ENCODE results near the gene WDR31.
"Not testable (repeated sequence)": the region's sequence is repeated elsewhere in the genome, so short reads cannot be mapped to it uniquely, and the experiment has no call there.

WDR31 gene

DNA sequence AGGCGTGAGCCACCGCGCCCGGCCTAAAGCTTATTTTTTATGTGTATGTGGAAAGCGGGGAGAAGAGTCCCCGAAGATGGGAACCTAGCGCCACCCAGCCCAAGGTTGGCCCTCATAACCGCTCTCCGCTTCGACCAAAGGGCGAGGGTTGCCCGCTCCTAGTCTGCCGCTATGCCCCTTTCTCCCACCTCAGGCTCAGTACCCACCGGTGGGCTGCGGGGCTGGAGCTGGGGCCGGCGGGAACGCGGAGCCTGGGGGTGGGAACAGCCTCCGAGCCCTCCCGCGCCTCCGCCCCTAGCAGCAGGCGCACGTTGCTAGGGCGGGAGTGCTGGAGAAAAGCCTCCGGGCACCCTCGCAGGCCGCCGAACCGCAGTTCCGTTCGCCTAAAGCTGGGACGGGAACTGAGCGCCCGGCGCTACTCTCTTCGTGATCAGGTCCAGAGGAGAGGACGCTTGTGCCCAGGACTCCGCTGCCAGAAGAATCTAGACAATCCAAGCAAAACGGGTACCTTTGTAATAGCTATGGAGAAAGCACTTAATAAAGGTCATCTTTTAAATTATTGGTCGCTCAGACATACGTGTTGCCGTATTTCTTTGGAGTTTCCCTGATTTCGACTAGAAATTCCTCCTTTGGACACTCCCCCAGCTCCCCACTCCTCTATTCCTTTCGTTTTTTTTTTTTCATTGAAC lies at the start of gene WDR31:
Gene WDR31 (minus strand): TSS at position 265 of the 689 bp plus-strand sequence. CDS start 8,253 bp downstream, outside the sequence.
- DNase-seq (ENCODE audit: low spot score), result peak; percentile 93

DNA sequence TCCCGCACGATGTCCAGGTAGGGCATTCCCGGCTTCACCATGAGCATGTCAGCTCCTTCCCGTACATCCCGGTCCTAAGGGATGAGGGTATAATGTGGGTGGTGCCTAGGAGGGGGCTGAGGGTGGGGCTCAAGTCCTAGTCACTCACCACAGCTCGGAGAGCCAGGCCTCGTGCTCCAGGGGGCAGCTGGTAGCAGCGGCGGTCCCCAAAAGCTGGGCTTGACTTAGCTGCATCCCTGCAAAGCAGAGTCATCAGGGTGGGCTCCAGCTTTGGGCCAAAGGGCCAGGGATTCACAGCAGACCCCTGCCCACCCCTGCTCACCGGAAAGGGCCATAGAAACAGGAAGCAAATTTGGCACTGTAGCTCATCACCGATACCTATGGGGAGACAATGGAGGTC lies 49.4 kb upstream of the WDR31 start:
- no peak for DNase-seq (ENCODE audit: low spot score)

DNA sequence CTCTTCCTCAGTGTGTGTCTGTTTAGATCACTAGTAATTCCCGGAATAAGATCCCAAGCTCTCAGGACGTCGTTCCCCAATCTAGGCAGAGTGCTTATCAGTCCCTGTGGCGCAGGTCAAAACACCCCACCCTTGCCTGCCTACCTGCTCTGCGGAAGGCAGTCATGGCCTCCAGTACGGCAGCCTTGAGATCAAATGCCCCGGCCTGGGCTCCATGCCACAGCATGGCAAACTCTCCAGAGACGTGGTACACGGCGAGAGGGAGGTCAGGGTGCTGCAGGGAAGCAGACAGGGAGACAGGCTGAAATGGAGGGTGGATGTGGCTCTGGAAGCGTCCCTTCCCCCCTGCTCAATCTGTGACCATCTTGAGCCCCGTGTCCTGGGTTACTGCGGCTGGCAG lies 48.8 kb upstream of the WDR31 start:
- DNase-seq (ENCODE audit: low spot score), result no peak

DNA sequence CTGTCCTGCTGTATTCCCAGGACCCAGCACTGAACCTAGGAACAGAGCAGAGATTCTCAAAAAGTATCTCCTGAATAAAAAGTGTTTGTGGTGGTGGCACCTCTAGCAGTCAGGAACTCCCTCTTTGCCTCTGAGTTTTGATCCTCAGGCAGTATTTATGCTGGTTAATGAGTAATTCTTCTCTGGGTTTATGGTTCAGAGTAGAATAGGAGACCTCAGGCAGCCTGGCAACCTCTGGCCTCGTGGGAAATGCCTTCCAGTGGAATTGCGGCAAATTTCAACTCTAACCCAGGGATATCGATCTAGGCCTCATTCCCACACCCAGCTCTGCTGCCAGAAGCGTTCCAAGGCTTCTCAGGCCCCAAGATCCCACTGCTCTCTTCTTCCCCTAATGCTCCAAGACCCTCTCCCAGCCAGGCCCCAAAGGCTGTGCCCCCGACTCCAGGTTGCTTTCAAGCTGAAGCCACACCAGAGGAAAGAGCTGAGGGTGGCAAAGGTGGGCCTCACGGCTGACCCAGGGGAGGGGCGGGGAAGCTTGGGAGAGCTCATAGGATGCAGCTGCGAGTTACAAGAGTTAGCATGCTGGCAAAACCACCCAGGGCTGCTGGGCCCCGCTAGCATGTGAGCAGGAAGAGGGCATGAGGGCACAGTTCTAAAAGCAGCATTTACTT lies 47.6 kb upstream of the WDR31 start:
- DNase-seq (ENCODE audit: low spot score), result no peak

DNA sequence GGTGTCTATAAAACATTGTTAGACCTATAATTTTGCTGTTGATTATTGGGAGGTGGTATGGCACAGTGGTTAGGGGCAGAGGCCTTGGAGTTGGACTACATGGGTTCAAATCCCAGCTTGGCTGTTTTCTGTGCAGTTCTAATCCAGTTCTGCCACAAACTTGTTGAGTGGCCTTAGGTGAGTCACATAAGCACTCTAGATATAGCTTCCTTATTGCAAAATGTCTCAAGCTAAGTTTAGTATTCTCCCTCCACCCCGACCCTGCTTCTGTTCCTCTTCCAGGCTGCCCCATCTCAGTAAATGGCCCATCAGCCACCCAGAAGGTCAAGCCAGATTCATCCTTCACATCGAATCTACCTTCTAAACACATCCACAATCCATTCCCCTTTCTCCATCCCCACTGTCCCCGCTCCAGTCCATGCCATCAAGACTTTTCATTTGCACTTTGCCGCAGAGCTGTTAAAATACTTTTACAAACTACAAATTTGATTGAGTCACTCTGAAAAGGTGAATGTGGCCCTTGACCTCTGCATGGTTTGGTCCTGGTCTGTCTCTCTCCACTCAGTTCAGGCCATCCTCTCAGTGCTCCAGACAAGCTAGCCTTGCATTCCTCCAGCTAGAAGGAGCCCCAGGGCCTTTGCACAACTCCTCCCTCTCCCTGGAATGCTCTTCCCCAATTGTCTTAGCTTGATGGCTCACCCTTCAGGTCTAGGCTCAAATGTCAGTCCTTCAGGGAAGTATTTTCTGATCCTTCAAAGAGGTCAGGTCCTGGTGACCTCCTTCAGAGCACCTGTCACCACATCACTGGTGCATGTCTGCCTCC lies 46.7 kb upstream of the WDR31 start:
- DNase-seq (ENCODE audit: low spot score), result no peak

DNA sequence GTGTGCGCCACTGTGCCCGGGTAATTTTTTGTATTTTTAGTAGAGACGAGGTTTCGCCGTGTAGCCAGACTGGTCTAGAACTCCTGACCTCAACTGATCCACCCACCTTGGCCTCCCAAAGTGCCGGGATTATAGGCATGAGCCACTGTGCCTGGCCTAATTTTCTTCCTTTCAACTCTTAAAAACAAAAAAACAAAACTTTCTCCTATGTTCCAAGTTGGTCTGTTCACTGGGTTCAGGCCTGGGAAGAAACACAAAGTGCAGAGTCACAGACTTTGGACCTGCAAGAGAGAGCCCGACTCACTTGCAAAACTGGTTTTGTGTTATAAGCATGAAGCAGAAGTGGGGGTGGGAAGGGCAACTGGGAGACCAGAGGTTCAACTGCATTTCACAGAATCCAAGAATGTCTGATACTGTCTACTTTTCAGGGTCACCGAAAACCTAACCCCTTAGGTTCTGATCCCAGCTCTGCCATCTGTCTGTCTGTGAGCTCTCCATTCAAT lies 41.9 kb upstream of the WDR31 start:
- no peak for DNase-seq (ENCODE audit: low spot score)

DNA sequence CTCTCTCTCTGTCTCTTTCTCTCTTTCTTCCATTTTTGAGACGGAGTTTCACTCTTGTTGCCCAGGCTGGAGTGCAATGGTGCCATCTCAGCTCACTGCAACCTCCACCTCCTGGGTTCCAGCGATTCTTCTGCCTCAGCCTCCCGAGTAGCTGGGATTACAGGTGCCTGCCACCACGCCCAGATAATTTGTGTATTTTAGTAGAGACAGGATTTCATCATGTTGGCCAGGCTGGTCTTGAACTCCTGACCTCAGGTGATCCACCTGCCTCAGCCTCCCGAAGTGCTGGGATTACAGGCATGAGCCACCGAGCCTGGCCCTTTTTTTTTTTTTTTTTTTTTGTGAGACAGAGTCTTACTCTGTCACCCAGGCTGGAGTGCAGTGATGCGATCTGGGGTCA lies 41.4 kb upstream of the WDR31 start:
- DNase-seq (ENCODE audit: low spot score), result not testable (repeated sequence)

DNA sequence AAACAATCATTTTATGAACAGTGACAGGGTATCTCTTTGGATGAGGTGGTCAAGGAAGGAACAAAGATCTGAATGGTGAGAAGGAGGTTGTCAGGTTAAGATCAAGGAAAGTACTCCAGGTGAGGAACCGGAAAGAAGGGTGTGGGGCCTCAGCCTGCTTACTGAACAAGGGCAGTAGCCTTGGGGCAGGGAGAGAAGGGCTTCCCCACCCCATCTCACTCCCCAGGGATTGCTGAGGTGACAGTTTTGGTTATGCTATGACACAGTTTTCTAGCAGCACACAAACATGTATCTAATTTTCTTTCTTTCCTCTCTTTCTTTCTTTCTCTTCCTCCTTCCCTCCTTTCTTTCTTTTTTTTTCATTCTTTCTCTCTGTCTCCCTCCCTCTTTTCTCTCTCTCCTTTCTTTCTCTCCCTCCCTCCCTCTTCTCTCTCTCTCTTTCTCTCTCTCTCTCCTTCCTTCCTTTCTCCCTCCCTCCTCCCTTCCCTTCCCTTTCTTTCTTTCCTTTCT lies 40.8 kb upstream of the WDR31 start:
- DNase-seq (ENCODE audit: low spot score), result no peak

DNA sequence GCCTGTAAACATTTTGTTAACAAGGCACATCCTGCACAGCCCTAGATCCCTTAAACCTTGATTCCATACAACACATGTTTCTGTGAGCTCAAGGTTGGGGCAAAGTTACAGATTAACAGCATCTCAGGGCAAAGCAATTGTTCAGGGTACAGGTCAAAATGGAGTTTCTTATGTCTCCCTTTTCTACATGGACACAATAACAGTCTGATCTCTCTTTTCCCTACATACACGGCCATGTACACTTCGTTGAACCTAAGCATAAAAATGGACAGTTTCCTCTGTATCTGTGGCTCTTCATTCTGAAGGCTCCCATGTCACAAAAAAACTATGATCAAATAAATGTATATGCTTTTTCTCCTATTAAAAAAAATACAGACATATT lies 39.7 kb upstream of the WDR31 start:
- DNase-seq (ENCODE audit: low spot score), result not testable (repeated sequence)

DNA sequence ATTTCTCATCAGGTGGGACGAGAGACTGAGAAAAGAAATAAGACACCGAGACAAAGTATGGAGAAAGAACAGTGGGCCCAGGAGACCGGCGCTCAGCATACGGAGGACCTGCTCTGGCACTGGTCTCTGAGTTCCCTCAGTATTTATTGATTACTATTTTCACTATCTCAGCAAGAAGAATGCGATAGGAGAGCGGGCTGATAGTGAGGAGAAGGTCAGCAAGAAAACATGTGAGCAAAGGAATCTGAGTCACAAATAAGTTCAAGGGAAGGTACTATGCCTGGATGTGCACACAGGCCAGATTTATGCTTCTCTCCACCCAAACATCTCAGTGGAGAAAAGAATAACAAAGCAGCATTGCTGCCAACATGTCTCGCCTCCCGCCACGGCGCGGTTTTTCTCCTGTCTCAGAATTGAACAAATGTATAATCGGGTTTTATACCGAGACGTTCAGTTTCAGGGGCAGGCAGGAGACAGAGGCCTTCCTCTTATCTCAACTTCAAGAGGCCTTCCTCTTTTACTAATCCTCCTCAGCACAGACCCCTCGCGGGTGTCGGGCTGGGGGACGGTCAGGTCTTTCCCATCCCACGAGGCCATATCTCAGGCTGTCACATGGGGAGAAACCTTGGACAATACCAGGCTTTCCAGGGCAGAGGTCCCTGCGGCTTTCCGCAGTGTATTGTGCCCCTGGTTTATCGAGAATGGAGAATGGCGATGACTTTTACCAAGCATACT lies 39.2 kb upstream of the WDR31 start:
- DNase-seq (ENCODE audit: low spot score), result not testable (repeated sequence)

DNA sequence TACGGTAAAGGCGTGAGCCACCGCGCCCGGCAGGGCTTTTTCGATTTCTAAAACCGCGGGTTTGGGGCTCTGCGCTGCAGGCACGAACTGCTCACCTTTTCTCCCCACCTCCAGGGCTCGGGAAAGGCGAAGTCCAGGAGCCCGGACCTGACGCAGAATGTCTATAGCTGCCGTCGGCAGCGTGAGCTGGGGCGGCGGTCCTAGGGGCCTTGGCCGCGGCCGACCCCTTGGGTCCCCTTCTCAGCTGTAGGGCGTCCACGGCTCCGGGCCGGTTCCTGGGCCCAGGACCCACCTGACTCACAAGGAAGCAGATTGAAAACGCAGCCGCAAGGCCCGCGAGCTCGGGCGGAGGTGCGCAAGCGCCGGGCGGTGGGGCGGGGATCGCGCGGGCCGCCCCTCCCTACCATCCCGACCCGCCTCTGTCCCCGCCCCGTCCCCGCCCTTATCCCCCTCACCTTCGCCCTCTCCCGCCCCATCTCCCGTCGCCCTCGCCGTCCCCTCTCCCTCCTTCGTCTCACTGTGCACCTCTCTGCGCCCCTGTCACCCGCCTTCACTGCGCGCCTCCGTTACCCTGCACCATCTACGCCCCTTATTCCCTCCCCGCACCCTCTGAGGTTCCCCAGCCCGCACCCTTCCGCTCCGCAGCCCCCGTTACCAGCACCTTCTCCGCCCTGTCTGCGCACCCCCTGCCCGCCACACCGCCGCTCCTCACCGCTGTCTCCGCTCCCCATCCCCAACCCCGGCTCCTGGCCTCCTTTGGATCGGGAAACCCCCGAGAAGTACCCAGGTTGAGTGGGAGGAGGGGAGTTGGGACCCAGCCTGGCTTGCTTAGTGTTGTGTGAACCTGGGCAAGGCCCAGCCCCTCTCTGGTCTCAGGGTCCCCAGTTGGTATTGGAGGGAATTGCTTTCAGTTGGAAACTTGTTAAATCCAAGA lies 36.8 kb upstream of the WDR31 start, which contains the start of gene HDHD3:
Gene HDHD3 (minus strand): TSS at position 353 of the 934 bp plus-strand sequence. CDS start 2,632 bp downstream, outside the sequence.
- DNase-seq (ENCODE audit: low spot score), result peak; percentile 88

DNA sequence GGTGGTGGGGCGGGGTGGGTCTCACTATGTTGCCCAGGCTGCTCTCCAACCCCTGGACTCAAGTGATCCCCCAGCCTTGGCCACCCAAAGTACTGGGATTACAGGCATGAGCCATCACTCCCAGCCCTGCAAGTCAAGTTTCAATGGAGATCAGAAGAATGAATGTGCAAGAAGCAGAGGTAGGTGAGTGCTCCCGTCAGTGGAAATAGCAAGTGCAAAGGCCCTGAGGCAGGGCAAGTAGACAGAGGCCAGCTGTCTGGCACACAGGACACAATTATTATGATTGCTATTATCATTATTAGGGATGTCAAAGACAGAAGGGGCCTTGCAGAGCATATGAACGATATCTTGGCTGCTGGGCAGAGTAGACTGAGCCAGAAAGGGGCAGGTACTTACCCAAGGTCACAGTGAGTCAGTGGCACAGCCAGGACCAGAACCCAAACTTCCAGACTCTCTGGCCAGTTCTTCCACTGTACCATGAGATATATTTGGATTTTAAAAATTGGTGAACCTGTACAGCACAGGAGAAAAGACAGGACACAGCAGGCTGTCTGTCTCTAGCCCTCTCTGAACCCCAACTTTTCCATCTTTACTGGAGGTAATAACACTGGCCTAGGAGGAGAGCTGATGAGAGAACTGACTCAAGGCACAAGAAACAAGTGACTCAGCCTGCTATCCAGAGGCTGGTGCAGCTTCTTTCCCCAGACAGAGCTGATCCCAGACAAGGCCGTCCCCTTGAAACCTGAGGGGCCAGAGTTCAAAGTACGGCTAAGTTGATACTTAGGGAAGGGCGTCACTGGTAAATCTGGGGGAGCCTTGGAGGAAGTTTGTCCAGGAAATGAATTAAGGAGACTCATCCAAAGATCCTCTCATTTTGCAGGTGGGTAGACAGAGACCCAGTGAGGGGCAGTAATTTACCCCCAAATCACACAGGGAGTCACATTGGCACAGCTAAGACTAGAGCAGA lies 35.3 kb upstream of the WDR31 start:
- DNase-seq (ENCODE audit: low spot score), result no peak

DNA sequence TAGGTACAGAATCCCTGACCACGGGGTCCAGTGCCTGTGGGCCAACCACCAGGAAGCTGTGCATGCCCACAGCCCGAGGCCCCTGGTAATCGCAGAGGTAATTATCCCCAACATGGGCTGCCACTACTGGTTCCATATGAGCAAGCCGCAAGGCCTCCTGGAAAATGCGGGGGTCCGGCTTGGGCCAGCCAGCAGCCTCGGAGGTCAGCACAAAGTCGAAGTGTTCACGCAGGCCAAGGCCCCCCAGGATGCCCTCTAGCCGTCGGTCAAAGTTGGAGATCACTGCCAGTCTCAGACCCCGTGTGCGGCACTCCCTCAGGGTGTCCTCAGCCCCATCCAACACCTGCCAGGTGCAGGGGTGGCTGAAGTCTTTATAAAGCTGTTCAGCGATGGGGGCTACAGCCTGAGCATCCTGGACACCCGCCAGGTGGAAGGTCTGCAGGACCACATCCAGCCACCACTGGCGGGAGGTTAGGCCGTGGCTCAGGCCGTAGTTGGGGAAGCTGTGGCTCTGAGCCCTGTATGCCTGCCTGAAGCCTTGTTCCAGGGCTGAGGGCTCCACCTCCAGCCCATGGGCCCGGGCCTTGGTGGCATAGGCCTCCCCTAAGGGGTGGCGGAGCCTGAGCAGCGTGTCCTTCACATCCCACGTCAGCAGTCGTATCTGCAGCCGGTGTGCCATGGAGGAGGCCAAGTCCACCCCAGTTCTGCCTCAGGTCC lies 33.8 kb upstream of the WDR31 start:
- DNase-seq (ENCODE audit: low spot score), result no peak

DNA sequence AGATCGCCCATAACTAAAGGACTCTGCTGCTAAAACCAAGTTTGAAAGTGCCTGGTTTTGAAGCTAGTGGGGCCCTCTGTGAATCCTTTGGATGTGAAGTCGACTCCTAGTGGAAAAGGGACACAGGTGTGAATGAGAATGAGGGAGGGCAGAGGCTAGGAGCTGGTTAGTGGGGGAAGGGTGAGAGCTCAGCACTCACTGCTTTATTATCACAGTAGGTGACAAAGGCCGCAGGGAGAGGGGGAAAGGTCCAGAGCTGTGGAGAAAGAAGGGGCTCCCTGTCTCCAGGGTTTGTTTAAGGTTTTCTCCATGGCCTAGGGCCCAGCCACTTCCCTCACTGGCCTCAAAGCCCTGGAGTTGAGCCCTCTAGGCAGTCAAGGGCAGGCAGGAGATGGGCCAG lies 33.2 kb upstream of the WDR31 start:
- no peak for DNase-seq (ENCODE audit: low spot score)

DNA sequence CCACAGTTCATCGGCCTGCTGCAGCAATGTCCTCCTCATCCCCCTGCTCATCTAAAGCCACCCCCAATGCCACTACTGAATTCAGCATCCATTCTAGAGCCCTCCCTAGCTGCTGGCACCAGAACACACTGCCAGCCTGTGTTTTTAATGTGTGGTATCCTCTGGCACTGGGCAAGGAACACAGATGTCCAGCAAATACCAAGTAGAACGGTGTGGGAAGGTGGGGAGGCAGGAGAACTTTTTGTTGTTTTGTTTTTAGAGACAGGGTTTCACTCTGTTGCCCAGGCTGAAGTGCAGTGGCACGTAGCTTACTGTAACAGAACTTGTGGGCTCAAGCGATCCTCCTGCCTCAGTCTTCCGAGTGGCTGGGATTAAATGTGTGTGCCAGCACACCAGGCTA lies 32.0 kb upstream of the WDR31 start:
- no peak for DNase-seq (ENCODE audit: low spot score)

DNA sequence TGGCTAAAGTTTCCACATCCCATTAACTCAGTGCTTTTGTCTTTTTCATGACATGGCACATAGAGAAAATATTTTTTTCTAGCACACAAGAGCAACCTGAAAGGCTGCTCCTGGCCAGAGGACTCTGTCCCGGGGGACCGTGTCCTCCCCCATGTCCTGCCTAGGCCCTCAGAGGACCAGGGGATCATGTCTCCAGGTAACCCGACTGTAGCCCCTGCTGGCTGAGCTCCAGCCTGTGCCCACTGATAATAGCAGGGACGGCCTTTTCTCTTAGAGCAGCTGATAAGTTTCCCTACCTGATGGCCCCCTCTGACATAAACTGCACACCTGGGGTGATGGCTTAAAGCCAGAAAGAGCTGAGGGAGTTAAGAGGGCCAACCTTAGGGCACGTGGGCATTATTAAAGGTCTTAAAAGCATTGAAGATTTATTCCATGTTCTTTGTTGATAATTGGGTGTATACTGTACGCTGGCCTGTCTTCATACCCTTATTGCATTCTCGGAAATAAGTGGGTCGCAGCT lies 30.8 kb upstream of the WDR31 start:
- no peak for DNase-seq (ENCODE audit: low spot score)

DNA sequence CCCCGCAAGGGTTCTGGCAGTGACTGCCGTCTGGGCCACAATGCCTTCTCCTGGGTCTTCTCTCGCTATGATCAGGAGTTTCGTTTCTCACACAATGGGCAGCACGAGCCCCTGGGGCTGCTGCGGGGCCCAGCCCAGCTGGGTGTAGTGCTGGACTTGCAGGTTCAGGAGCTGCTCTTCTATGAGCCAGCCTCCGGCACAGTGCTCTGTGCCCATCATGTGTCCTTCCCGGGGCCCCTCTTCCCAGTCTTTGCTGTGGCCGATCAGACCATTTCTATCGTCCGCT lies 29.7 kb upstream of the WDR31 start:
- no peak for DNase-seq (ENCODE audit: low spot score)

DNA sequence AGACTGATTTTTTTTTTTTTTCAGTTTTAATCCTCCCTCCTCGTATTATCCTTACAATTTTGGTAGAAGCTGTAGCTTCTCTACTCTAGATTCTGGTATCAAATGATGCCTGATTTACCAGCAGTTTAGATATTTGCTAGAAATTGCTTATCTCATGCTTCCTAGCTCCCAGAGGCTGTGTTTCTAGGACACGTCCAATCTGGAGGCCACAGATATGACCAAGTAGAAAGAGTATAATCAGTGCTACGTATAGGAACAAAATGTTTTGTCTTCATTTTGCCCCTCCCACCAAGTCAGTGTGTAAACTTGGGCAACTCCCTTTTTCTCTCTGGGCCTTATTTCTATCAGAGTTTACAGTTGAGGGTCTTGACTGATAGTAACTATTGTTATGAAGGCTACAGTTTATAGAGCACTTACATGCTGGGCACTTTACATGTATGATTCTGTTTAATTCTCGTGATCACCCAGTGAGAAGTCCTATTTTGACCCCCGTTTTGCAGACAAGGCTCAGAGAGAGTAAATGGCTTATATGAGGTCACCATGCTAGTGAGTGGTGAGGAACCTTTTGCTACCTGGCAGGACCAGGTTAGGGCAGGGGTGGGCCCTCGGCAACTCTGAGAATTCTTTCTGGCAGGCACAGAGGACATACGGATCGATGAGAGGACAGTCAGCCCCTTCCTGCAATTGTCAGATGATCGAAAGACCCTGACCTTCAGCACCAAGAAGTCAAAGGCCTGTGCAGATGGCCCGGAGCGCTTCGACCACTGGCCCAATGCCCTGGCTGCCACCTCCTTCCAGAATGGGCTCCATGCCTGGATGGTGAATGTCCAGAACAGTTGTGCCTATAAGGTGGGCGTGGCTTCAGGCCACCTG lies 29.1 kb upstream of the WDR31 start:
- no peak for DNase-seq (ENCODE audit: low spot score)

All from ecto neural progenitor cell (in vitro differentiated cells).